B cell (primary cell): Measurements from ENCODE around the gene LMTK3. TPM values are rescaled to one million over a fixed set of nuclear protein-coding genes. Genes with fewer than 3 reads are reported as not detected.

ENCODE experiments used
- ATAC-seq: fragments of 200-7000 bp; cut with Tn5 transposase; one replicate; pipeline ENCODE4 v1.10.0; 2021; ENCODE audit warnings: low read depth, mild to moderate bottlenecking, moderate number of reproducible peaks, moderate library complexity
- CTCF ChIA-PET: fragments of 350-600 bp; sonication (Branson Sonifier 250); formaldehyde crosslinking; loops from one replicate; lab custom pipeline; 2021; ENCODE audit warnings: antibody characterized with exemption, inconsistent platforms; lab: Charles Lee
- POLR2A ChIA-PET: fragments of 350-600 bp; sonication (Branson Sonifier 250); formaldehyde crosslinking; loops from one replicate; lab custom pipeline; 2021; ENCODE audit warnings: antibody characterized with exemption; lab: Charles Lee
- DNase-seq: peaks from one replicate; pipeline ENCODE4 v3.0.0; 2013
- H2AFZ ChIP-seq: 2 replicates; pipeline ENCODE4 v1.6.1; 2012; ENCODE audit warnings: mild to moderate bottlenecking, low read depth, low read length; ENCODE audit not compliant: insufficient read depth, poor library complexity, severe bottlenecking
- H3K27ac ChIP-seq, 2 donors: 1 replicate in 1 of 2; 2 replicates in 1 of 2; pipeline ENCODE4 v1.5.1; 2012 to 2013; ENCODE audit warnings: low read length in 2 of 2, mild to moderate bottlenecking in 2 of 2, moderate library complexity in 1 of 2
- H3K27me3 ChIP-seq, 4 experiments: fragments of 200-600 bp in 1 of 4; sonication (generic) in 1 of 4; replicated peaks in 1 of 4; 1 replicate in 2 of 4; 2 replicates in 2 of 4; pipeline versions ENCODE4 v1.6.1 to v1.7.0; 2013 to 2016; ENCODE audit warnings: low read length in 3 of 4, mild to moderate bottlenecking in 2 of 4, mixed read lengths in 1 of 4, moderate library complexity in 1 of 4; ENCODE audit not compliant: insufficient read depth in 4 of 4, control insufficient read depth in 3 of 4; ENCODE audit errors: control extremely low read depth in 1 of 4
- H3K36me3 ChIP-seq, 2 experiments: replicated peaks in 1 of 2; 1 replicate in 1 of 2; 2 replicates in 1 of 2; pipeline versions ENCODE4 v1.6.1 to v1.7.1; 2013; ENCODE audit warnings: low read length in 1 of 2; ENCODE audit not compliant: insufficient read depth in 2 of 2, control insufficient read depth in 1 of 2; ENCODE audit errors: control extremely low read depth in 1 of 2, extremely low read depth in 1 of 2
- H3K4me1 ChIP-seq, 2 donors: fragments of 200-600 bp in 1 of 2; sonication (generic) in 1 of 2; 1 replicate in 1 of 2; 2 replicates in 1 of 2; pipeline versions ENCODE4 v1.5.1 to v1.6.1; 2013 to 2017; ENCODE audit warnings: low read length in 2 of 2; ENCODE audit not compliant: control insufficient read depth in 2 of 2, insufficient read depth in 2 of 2
- H3K4me2 ChIP-seq: replicated peaks from 2 replicates; pipeline ENCODE3; 2012; ENCODE audit warnings: mild to moderate bottlenecking, low read depth, low read length; ENCODE audit not compliant: poor library complexity, severe bottlenecking
- H3K4me3 ChIP-seq, 5 experiments: fragments of 200-600 bp in 1 of 5; sonication (generic) in 1 of 5; 1 replicate in 3 of 5; 2 replicates in 2 of 5; pipeline versions ENCODE4 v1.5.1 to v1.7.0; 2011 to 2016; ENCODE audit warnings: low read length in 4 of 5, mild to moderate bottlenecking in 4 of 5, low read depth in 2 of 5, control low read depth in 1 of 5, moderate library complexity in 1 of 5; ENCODE audit not compliant: insufficient read depth in 1 of 5; ENCODE audit errors: control extremely low read depth in 1 of 5, extremely low read depth in 1 of 5
- H3K79me2 ChIP-seq: fragments of 200-600 bp; sonication (generic); one replicate; pipeline ENCODE4 v1.6.0; 2016; ENCODE audit warnings: low read length; ENCODE audit not compliant: control insufficient read depth, insufficient read depth
- H3K9ac ChIP-seq: fragments of 200-600 bp; sonication (generic); 2 replicates; pipeline ENCODE4 v1.6.1; 2017; ENCODE audit warnings: mild to moderate bottlenecking, low read length, moderate library complexity
- H3K9me3 ChIP-seq, 3 donors: one replicate each; pipeline versions ENCODE4 v1.6.1 to v1.7.1; 2013; ENCODE audit warnings: low read length in 2 of 3; ENCODE audit not compliant: control insufficient read depth in 2 of 3, insufficient read depth in 1 of 3; ENCODE audit errors: control extremely low read depth in 1 of 3
- H4K20me1 ChIP-seq: 2 replicates; pipeline ENCODE4 v1.6.0; 2012; ENCODE audit warnings: mild to moderate bottlenecking, low read length; ENCODE audit not compliant: insufficient read depth, control insufficient read depth, poor library complexity, severe bottlenecking
- H3K27ac Mint-ChIP-seq: one replicate; pipeline ENCODE4 v1.8.0; 2021; ENCODE audit warnings: mixed read lengths
- H3K27me3 Mint-ChIP-seq: one replicate; pipeline ENCODE4 v1.8.0; 2021; ENCODE audit warnings: mixed read lengths
- H3K4me1 Mint-ChIP-seq: one replicate; pipeline ENCODE4 v1.8.0; 2021; ENCODE audit warnings: mixed read lengths
- H3K4me3 Mint-ChIP-seq: one replicate; pipeline ENCODE4 v1.8.0; 2021; ENCODE audit warnings: mixed read lengths
- H3K9me3 Mint-ChIP-seq: one replicate; pipeline ENCODE4 v1.8.0; 2022; ENCODE audit warnings: mixed read lengths; ENCODE audit not compliant: insufficient read depth
- CTCF ChIP-seq: fragments of 200-600 bp; IDR thresholded peaks from one replicate; pipeline ENCODE4 v1.8.0; 2022; ENCODE audit warnings: antibody characterized with exemption, mild to moderate bottlenecking
- EZH2 ChIP-seq: IDR thresholded peaks from 2 replicates; pipeline ENCODE4 v1.6.1; 2012; ENCODE audit warnings: borderline replicate concordance, low read depth, mild to moderate bottlenecking, moderate library complexity, low read length; ENCODE audit not compliant: insufficient read depth, poor library complexity, severe bottlenecking
- WGBS: methylation state at CpG from one replicate; pipeline ENCODE4 v1.1.5; 2013; ENCODE audit warnings: missing lambda C conversion rate; ENCODE audit not compliant: insufficient coverage; 5-methylcytosine and 5-hydroxymethylcytosine counted together
- intact Hi-C: fragments of 100-400 bp; cut with micrococcal nuclease; formaldehyde crosslinking; loops from one replicate; pipeline ENCODE4 v1.10.0; 2022
- polyA plus RNA-seq: library from polyadenylated mRNA; depleted of rRNA; stranded (reverse); fragments of >200 nt; gene quantifications from 2 replicates; pipeline ENCODE4 v1.2.3, GENCODE V29; 2012
- total RNA-seq, 2 donors: library from RNA; stranded (reverse); fragments of 120-200 nt in 1 of 2; gene quantifications; 1 replicate in 1 of 2; 2 replicates in 1 of 2; pipeline versions ENCODE4 v1.2.3 to v1.2.4, GENCODE V29; 2013 to 2022

Gene LMTK3
- total and polyA plus RNA-seq, 2 donors (not counting 1 experiment from before 2014, with no cell fraction given) = 0.19 to 1.6 TPM

- no peak overlapping the region for H3K4me3 ChIP-seq
- WGBS = 100% methylated on average over 4 of the region's 4 CpGs
- Mint-ChIP-seq H3K9me3 (peaks cover 7% of the 10 kb centered on the region), H3K27ac (no peak overlapping the region), H3K4me3 (no peak overlapping the region), H3K4me1 (no peaks in the 10 kb centered on the region), H3K27me3 (peaks cover 14% of the 10 kb centered on the region)
- TF ChIP-seq CTCF (no peak), EZH2 (no peak)
- no peaks in the 10 kb centered on the region for H3K36me3 ChIP-seq
- no peak overlapping the region for H3K27ac ChIP-seq
- ATAC-seq = no peak
- H3K79me2 ChIP-seq = no peaks in the 10 kb centered on the region
- no peak overlapping the region for H3K4me2 ChIP-seq
- H2AFZ ChIP-seq = no peak overlapping the region
- H3K4me1 ChIP-seq = no peaks in the 10 kb centered on the region
- ChIA-PET CTCF (no interaction called here), POLR2A (interaction anchor here (0.7 kb wide), 1 partner anchor 47 kb away, joined by 3 read pairs; no protein-coding TSS in a partner anchor)
- H3K9ac ChIP-seq = no peak overlapping the region
- H4K20me1 ChIP-seq = no peaks in the 10 kb centered on the region
- peaks cover 0 to 12% (median 0%) of the 10 kb centered on the region in 4 experiments for H3K27me3 ChIP-seq
- no peak for DNase-seq
- intact Hi-C loops = no loop called here
- H3K9me3 ChIP-seq = peaks cover 0 to 40% (median 21%) of the 10 kb centered on the region in 3 donors
These were observed 17.5 kb upstream of the LMTK3 start for GRCh38 chr19:48529156-48529555.

- H4K20me1 ChIP-seq = no peaks in the 10 kb centered on the region
- H3K27me3 ChIP-seq = peaks cover 0 to 9% (median 0%) of the 10 kb centered on the region in 4 experiments
- POLR2A ChIA-PET = no interaction called here
- peaks cover 0 to 44% (median 23%) of the 10 kb centered on the region in 3 donors for H3K9me3 ChIP-seq
- H3K27me3 Mint-ChIP-seq = peaks cover 14% of the 10 kb centered on the region
- WGBS = 100% methylated on average over 2 of the region's 5 CpGs
- H3K9me3 Mint-ChIP-seq = peaks cover 7% of the 10 kb centered on the region
- no peaks in the 10 kb centered on the region for H3K4me1 Mint-ChIP-seq
- H3K27ac ChIP-seq = no peak overlapping the region
- no peak overlapping the region for H3K9ac ChIP-seq
- H3K79me2 ChIP-seq = no peaks in the 10 kb centered on the region
- no peaks in the 10 kb centered on the region for H3K36me3 ChIP-seq
- no peak overlapping the region for H2AFZ ChIP-seq
- H3K4me3 Mint-ChIP-seq = no peak overlapping the region
- no peaks in the 10 kb centered on the region for H3K4me1 ChIP-seq
- no peak overlapping the region for H3K4me3 ChIP-seq
- no peak overlapping the region for H3K27ac Mint-ChIP-seq
- CTCF ChIA-PET = interaction anchor here (0.7 kb wide), 1 partner anchor 1247 kb away, joined by 3 read pairs; no protein-coding TSS in a partner anchor
- TF ChIP-seq CTCF = no peak
- TF ChIP-seq EZH2 = no peak
- intact Hi-C loops = no loop called here
- H3K4me2 ChIP-seq = no peak overlapping the region
- DNase-seq (no peak), ATAC-seq (no peak)
These were observed 13.1 kb upstream of the LMTK3 start for GRCh38 chr19:48524732-48525131.
